ENCODE results near the gene AZIN2.
"Not testable (repeated sequence)": the region's sequence is repeated elsewhere in the genome, so short reads cannot be mapped to it uniquely, and the experiment has no call there.

AZIN2 gene

GRCh38 chr1:33080885-33081553, at the start of gene AZIN2:
AZIN2 (plus strand) TSS chr1:33081153; CDS start chr1:33082250, 1,097 bp downstream.
- DNase-seq: peak; percentile 88

GRCh38 chr1:33031506-33031905, 49.4 kb upstream of the AZIN2 start:
- no peak for DNase-seq

- no peak for DNase-seq
These were observed 48.7 kb upstream of the AZIN2 start for GRCh38 chr1:33032126-33032869.

- DNase-seq: peak; percentile 20
These were observed 44.9 kb upstream of the AZIN2 start for GRCh38 chr1:33036051-33036525.

- peak; percentile 98 for DNase-seq
These were observed 44.1 kb upstream of the AZIN2 start, which contains the start of gene AK2 for GRCh38 chr1:33036526-33037503. AK2 (minus strand) TSS chr1:33036883; CDS start chr1:33036828, 55 bp downstream.

- no peak for DNase-seq
These were observed 41.1 kb upstream of the AZIN2 start for GRCh38 chr1:33039840-33040239.

GRCh38 chr1:33041026-33041425, 39.9 kb upstream of the AZIN2 start:
- DNase-seq: no peak

- DNase-seq: no peak
These were observed 38.1 kb upstream of the AZIN2 start for GRCh38 chr1:33042831-33043230.

- DNase-seq: no peak
These were observed 37.5 kb upstream of the AZIN2 start for GRCh38 chr1:33043267-33044092.

GRCh38 chr1:33045246-33045645, 35.7 kb upstream of the AZIN2 start:
- no peak for DNase-seq

- peak; percentile 49 for DNase-seq
These were observed 35.1 kb upstream of the AZIN2 start for GRCh38 chr1:33045814-33046213.

GRCh38 chr1:33046234-33046633, 34.7 kb upstream of the AZIN2 start:
- DNase-seq: not testable (repeated sequence)

GRCh38 chr1:33047290-33047689, 33.7 kb upstream of the AZIN2 start:
- DNase-seq: no peak

- DNase-seq: peak; percentile 50
These were observed 33.1 kb upstream of the AZIN2 start for GRCh38 chr1:33047839-33048305.

GRCh38 chr1:33048426-33048825, 32.5 kb upstream of the AZIN2 start:
- no peak for DNase-seq

- no peak for DNase-seq
These were observed 31.6 kb upstream of the AZIN2 start for GRCh38 chr1:33049371-33049770.

- peak; percentile 88 for DNase-seq
These were observed 30.5 kb upstream of the AZIN2 start for GRCh38 chr1:33050221-33051076.

- DNase-seq: peak; percentile 59
These were observed 25.5 kb upstream of the AZIN2 start for GRCh38 chr1:33055210-33056008.

GRCh38 chr1:33056426-33056825, 24.5 kb upstream of the AZIN2 start:
- DNase-seq: no peak

- DNase-seq: no peak
These were observed 23.9 kb upstream of the AZIN2 start for GRCh38 chr1:33057095-33057494.

All from NCI-H226 (cell line).